HG02885 (cell line): ENCODE measurements around the gene CPNE9.
"Not testable (repeated sequence)": the region's sequence is repeated elsewhere in the genome, so short reads cannot be mapped to it uniquely, and the experiment has no call there.

Experiments
- ATAC-seq: cut with Tn5 transposase; IDR thresholded peaks from one replicate; pipeline ENCODE4 v1.9.1; 2021; ENCODE audit warnings: mild to moderate bottlenecking; ENCODE audit not compliant: unreplicated experiment, poor library complexity

The CPNE9 gene

GRCh38 chr3:9771007-9771406, 67.4 kb downstream of the CPNE9 start:
- not testable (repeated sequence) for ATAC-seq

- ATAC-seq: no peak
Measured at GRCh38 chr3:9776896-9777693, 73.5 kb downstream of the CPNE9 start.

- no peak for ATAC-seq
Measured at GRCh38 chr3:9777694-9778021, 74.0 kb downstream of the CPNE9 start.

GRCh38 chr3:9778143-9779074, 74.8 kb downstream of the CPNE9 start:
- no peak for ATAC-seq

DNA sequence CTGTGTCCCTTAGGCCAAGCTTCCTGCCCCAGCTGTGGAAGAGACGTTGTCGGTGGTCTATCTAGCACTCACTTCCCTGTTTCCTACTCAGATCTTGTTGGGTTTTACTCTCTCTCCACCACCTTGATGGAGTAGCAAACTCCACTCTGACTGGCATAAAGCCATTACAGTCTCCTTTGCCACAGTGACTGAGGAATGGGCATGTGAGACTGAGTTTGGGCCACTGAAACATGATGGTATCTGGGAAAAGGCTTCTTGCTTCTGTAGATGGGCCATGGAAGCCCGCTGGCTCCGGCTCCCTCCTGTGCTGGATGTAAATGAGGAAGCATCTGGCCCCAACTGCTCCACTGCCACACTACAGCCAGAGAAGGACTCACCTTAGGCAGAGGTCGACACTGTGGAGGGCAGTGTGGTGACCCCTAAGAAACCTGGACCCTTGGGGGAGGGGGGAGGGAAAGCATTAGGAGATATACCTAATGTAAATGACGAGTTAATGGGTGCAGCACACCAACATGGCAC, 75.5 kb downstream of the CPNE9 start:
- ATAC-seq: no peak
